Activated B cell treated with CpG ODN at 0.5 μM for 24 hours (primary cell): ENCODE data around the gene ACSS1. TPM values are rescaled to one million over a fixed set of nuclear protein-coding genes. Genes with fewer than 3 reads are reported as not detected.

Experiments
- ATAC-seq: fragments of 200-7000 bp; cut with Tn5 transposase; one replicate; pipeline ENCODE4 v1.10.0; 2021; ENCODE audit warnings: low read depth, mild to moderate bottlenecking, moderate library complexity
- CTCF ChIA-PET: fragments of 350-600 bp; sonication (Branson Sonifier 250); formaldehyde crosslinking; loops from one replicate; lab custom pipeline; 2021; ENCODE audit warnings: antibody characterized with exemption; lab: Charles Lee
- POLR2A ChIA-PET: fragments of 350-600 bp; sonication (Branson Sonifier 250); formaldehyde crosslinking; loops from one replicate; lab custom pipeline; 2021; ENCODE audit warnings: antibody characterized with exemption; lab: Charles Lee
- DNase-seq: peaks from one replicate; pipeline ENCODE4 v3.0.0; 2022
- H3K27ac Mint-ChIP-seq: one replicate; pipeline ENCODE4 v1.8.0; 2020; ENCODE audit warnings: mixed read lengths
- H3K27me3 Mint-ChIP-seq: one replicate; pipeline ENCODE4 v1.8.0; 2021; ENCODE audit warnings: mixed read lengths
- H3K36me3 Mint-ChIP-seq: one replicate; pipeline ENCODE4 v1.8.0; 2021; ENCODE audit warnings: low read depth, mixed read lengths
- H3K4me1 Mint-ChIP-seq: one replicate; pipeline ENCODE4 v1.8.0; 2021; ENCODE audit warnings: mixed read lengths
- H3K4me3 Mint-ChIP-seq: one replicate; pipeline ENCODE4 v1.8.0; 2020; ENCODE audit warnings: mild to moderate bottlenecking, mixed read lengths
- H3K9me3 Mint-ChIP-seq: one replicate; pipeline ENCODE4 v1.8.0; 2020; ENCODE audit warnings: mixed read lengths
- CTCF ChIP-seq: fragments of 200-600 bp; IDR thresholded peaks from one replicate; pipeline ENCODE4 v1.8.0; 2022; ENCODE audit warnings: antibody characterized with exemption, mild to moderate bottlenecking
- intact Hi-C: fragments of 100-400 bp; cut with micrococcal nuclease; formaldehyde crosslinking; loops from one replicate; pipeline ENCODE4 v1.15.1; 2024
- total RNA-seq: library from RNA; stranded (reverse); gene quantifications from 2 replicates; pipeline ENCODE4 v1.2.3, GENCODE V29; 2022

Gene ACSS1
- 30.5 and 34.4 TPM in 2 replicates for total RNA-seq

DNA sequence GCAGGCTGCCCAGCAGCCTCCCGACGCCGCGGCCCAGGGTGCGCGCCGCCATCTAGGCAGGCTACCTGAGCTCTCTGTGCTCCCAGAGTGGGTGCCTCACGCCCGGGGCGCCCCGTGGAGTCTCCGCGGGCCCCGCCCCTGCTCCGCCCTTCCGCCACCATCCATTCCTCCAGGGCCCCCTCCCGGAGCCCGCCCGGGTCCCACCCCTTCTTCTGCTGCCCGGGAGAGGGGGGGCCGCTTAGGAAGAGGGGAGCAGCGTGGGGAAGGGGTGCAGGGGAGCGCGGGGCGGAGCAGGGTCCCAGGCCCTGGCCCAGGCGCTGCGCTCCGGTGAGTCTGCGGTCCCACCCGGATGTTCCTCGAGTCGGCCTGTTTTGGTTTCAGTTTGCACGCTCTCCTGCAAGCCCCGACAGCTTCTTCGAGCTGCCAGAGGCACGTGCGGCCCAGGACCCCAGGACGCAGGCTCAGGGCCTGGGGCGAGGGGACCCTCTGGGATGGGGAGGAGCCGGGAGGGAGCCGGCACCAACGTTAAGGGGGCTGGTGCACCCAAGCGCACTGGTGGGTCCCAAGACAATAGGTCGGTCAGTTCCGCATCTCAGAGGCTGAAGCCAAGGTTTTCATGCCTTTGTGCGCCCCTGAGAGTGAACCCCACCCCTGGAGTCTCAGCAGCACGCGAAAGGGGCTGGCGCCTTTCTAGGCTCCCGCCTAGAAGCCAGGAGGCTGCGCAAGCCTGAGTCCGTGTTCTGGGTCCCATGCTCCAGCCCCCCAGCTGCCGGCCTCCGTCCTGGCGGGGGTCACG lies at the start of gene ACSS1:
ACSS1 (minus strand) TSS at position 89 of the 796 bp plus-strand sequence; CDS start at position 52, 37 bp downstream.
- intact Hi-C loops = loop anchor here (1.0 to 5.0 kb wide), 8 partner anchors 66 to 1696 kb away; partner anchors contain the start of genes ABHD12, APMAP, GZF1 and ZNF337
- Mint-ChIP-seq H3K36me3 (peaks cover 10% of the 10 kb centered on the region), H3K9me3 (no peaks in the 10 kb centered on the region), H3K27me3 (no peaks in the 10 kb centered on the region), H3K4me1 (peaks cover 61% of the 10 kb centered on the region), H3K27ac (peak within 1 kb of the TSS; percentile 93), H3K4me3 (peak within 1 kb of the TSS; percentile 89)
- ChIA-PET POLR2A (interaction anchor here (0.5 to 4.8 kb wide), 16 partner anchors 9 to 1709 kb away, joined by 3 to 54 read pairs (median 3); partner anchors contain the start of genes ABHD12, APMAP, ENTPD6 and GINS1), CTCF (interaction anchor here (0.6 to 1.3 kb wide), 4 partner anchors 13 to 341 kb away, joined by 3 to 7 read pairs (median 4); no protein-coding TSS in a partner anchor)
- ATAC-seq (peak; percentile 72), DNase-seq (peak; percentile 73)
- TF ChIP-seq CTCF = no peak

GRCh38 chr20:25103526-25103925 lies 45.6 kb upstream of the ACSS1 start:
- DNase-seq = no peak
- ChIA-PET POLR2A (no interaction called here), CTCF (no interaction called here)
- no peak overlapping the region for H3K27ac Mint-ChIP-seq
- intact Hi-C loops = no loop called here
- ATAC-seq = no peak
- H3K9me3 Mint-ChIP-seq = no peaks in the 10 kb centered on the region
- no peaks in the 10 kb centered on the region for H3K4me1 Mint-ChIP-seq
- no peaks in the 10 kb centered on the region for H3K36me3 Mint-ChIP-seq
- H3K4me3 Mint-ChIP-seq = no peak overlapping the region
- no peak for TF ChIP-seq CTCF
- peaks cover 32% of the 10 kb centered on the region for H3K27me3 Mint-ChIP-seq

DNA sequence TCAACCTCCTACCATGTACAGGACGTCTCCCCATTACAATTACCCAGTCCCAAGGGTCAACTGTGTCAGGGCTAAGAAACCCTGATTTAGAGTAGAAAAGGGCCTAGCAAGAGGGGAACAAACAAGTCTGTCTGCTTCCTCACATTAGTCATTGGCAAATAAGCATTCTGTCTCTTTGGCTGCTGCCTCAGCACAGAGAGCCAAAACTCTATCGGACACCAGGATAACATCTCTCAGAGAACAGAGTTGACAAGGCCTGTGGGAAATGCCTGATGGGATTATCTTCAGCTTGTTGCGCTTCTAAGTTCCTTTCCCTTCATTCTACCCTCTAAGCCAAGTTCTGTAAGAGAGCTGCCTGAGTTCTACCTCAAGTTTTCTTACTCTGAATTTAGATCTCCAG lies 43.0 kb upstream of the ACSS1 start:
- CTCF ChIA-PET = no interaction called here
- Mint-ChIP-seq H3K27me3 (peaks cover 22% of the 10 kb centered on the region), H3K36me3 (no peaks in the 10 kb centered on the region), H3K27ac (no peak overlapping the region), H3K4me3 (no peak overlapping the region), H3K4me1 (no peaks in the 10 kb centered on the region), H3K9me3 (no peaks in the 10 kb centered on the region)
- POLR2A ChIA-PET = no interaction called here
- ATAC-seq (no peak), DNase-seq (no peak)
- intact Hi-C loops = no loop called here
- TF ChIP-seq CTCF = no peak

DNA sequence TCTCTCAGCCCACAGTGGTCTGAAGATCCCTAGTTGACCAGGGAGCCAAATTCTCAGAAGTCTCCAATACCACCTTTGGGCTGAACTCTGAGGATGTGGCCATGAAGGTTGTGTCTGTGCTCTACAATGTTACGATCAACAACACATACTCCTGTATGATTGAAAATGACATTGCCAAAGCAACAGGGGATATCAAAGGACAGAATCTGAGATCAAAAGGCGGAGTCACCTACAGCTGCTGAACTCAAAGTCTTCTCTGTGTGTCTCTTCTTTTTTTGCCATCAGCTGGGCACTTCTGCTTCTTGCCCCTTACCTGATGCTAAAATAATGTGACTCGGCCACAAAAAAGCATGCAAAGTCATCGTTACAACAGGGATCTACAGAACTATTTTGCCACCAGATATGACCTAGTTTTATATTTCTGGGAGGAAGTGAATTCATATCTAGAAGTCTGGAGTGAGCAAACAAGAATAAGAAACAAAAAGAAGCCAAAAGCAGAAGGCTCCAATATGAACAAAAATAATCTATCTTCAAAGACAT lies 41.7 kb upstream of the ACSS1 start:
- POLR2A ChIA-PET = no interaction called here
- no peaks in the 10 kb centered on the region for H3K36me3 Mint-ChIP-seq

More for the DNA sequence above, 41.7 kb upstream of the ACSS1 start:
- intact Hi-C loops = no loop called here
- no peaks in the 10 kb centered on the region for H3K9me3 Mint-ChIP-seq
- H3K27ac Mint-ChIP-seq = no peak overlapping the region
- ATAC-seq (no peak), DNase-seq (no peak)
- no peaks in the 10 kb centered on the region for H3K4me1 Mint-ChIP-seq
- CTCF ChIA-PET = no interaction called here
- no peak for TF ChIP-seq CTCF
- no peak overlapping the region for H3K4me3 Mint-ChIP-seq
- H3K27me3 Mint-ChIP-seq = peaks cover 14% of the 10 kb centered on the region
